Mucosa of rectum (tissue), 2 donors: ENCODE results near the gene ZBTB16.

Experiments
- H3K27ac ChIP-seq, 2 donors: one replicate each; pipeline ENCODE4 v1.7.0; 2013; ENCODE audit warnings: inconsistent platforms in 2 of 2, low read depth in 2 of 2, low read length in 2 of 2
- H3K27me3 ChIP-seq, 2 donors: one replicate each; pipeline ENCODE4 v1.7.0; 2013; ENCODE audit warnings: low read length in 2 of 2; ENCODE audit not compliant: control insufficient read depth in 2 of 2, insufficient read depth in 2 of 2
- H3K36me3 ChIP-seq, 2 donors: one replicate each; pipeline ENCODE4 v1.7.0; 2013; ENCODE audit warnings: low read length in 2 of 2; ENCODE audit not compliant: control insufficient read depth in 2 of 2, insufficient read depth in 2 of 2
- H3K4me1 ChIP-seq, 2 donors: one replicate each; pipeline ENCODE4 v1.7.0; 2013; ENCODE audit warnings: low read length in 2 of 2, mild to moderate bottlenecking in 1 of 2; ENCODE audit not compliant: control insufficient read depth in 2 of 2, insufficient read depth in 2 of 2
- H3K4me3 ChIP-seq, 2 donors: one replicate each; pipeline ENCODE4 v1.7.0; 2013; ENCODE audit warnings: low read length in 2 of 2
- H3K9ac ChIP-seq, 2 donors: one replicate each; pipeline ENCODE4 v1.7.0; 2013; ENCODE audit warnings: low read length in 2 of 2, low read depth in 1 of 2, mild to moderate bottlenecking in 1 of 2
- H3K9me3 ChIP-seq, 2 donors: one replicate each; pipeline ENCODE4 v1.7.0; 2013; ENCODE audit warnings: low read length in 2 of 2; ENCODE audit not compliant: control insufficient read depth in 2 of 2
- donor health status: healthy.
- donor health status: Normal muscosa, but diverticular disease.

The ZBTB16 gene

GRCh38 chr11:114269498-114269897 lies 210.0 kb downstream of the ZBTB16 start:
- H3K9ac ChIP-seq = no peak overlapping the region
- no peaks in the 10 kb centered on the region for H3K9me3 ChIP-seq
- no peaks in the 10 kb centered on the region for H3K36me3 ChIP-seq
- no peak overlapping the region for H3K4me3 ChIP-seq
- peaks cover 0 to 1% of the 10 kb centered on the region in 2 donors for H3K27me3 ChIP-seq
- H3K4me1 ChIP-seq = no peaks in the 10 kb centered on the region
- H3K27ac ChIP-seq = no peak overlapping the region

- Histone ChIP-seq H3K27me3 (peaks cover 0 to 1% of the 10 kb centered on the region in 2 donors), H3K4me1 (no peaks in the 10 kb centered on the region), H3K27ac (no peak overlapping the region), H3K4me3 (no peak overlapping the region), H3K9me3 (no peaks in the 10 kb centered on the region), H3K9ac (no peak overlapping the region), H3K36me3 (no peaks in the 10 kb centered on the region)
These were observed 211.2 kb downstream of the ZBTB16 start for GRCh38 chr11:114270531-114271270.

- Histone ChIP-seq H3K4me3 (no peak overlapping the region), H3K9me3 (no peaks in the 10 kb centered on the region), H3K4me1 (no peaks in the 10 kb centered on the region), H3K27ac (no peak overlapping the region), H3K36me3 (no peaks in the 10 kb centered on the region), H3K27me3 (peaks cover 0 to 1% of the 10 kb centered on the region in 2 donors), H3K9ac (no peak overlapping the region)
These were observed 211.8 kb downstream of the ZBTB16 start for GRCh38 chr11:114271316-114271715.

GRCh38 chr11:114272311-114272710 lies 212.8 kb downstream of the ZBTB16 start:
- no peak overlapping the region for H3K9ac ChIP-seq
- no peaks in the 10 kb centered on the region for H3K36me3 ChIP-seq
- no peak overlapping the region for H3K27ac ChIP-seq
- no peak overlapping the region for H3K4me3 ChIP-seq
- peaks cover 0 to 1% of the 10 kb centered on the region in 2 donors for H3K27me3 ChIP-seq
- H3K9me3 ChIP-seq = no peaks in the 10 kb centered on the region
- no peaks in the 10 kb centered on the region for H3K4me1 ChIP-seq

GRCh38 chr11:114273071-114273470 lies 213.6 kb downstream of the ZBTB16 start:
- Histone ChIP-seq H3K27me3 (peaks cover 0 to 1% of the 10 kb centered on the region in 2 donors), H3K4me1 (no peaks in the 10 kb centered on the region), H3K9me3 (no peaks in the 10 kb centered on the region), H3K9ac (no peak overlapping the region), H3K27ac (no peak overlapping the region), H3K36me3 (no peaks in the 10 kb centered on the region), H3K4me3 (no peak overlapping the region)

GRCh38 chr11:114273890-114274635 lies 214.6 kb downstream of the ZBTB16 start:
- Histone ChIP-seq H3K9ac (no peak overlapping the region), H3K27ac (no peak overlapping the region), H3K4me3 (no peak overlapping the region), H3K36me3 (no peaks in the 10 kb centered on the region), H3K9me3 (no peaks in the 10 kb centered on the region), H3K27me3 (peaks cover 0 to 1% of the 10 kb centered on the region in 2 donors), H3K4me1 (no peaks in the 10 kb centered on the region)

GRCh38 chr11:114274637-114275036 lies 215.1 kb downstream of the ZBTB16 start:
- Histone ChIP-seq H3K27me3 (no peaks in the 10 kb centered on the region), H3K27ac (no peak overlapping the region), H3K36me3 (no peaks in the 10 kb centered on the region), H3K9me3 (no peaks in the 10 kb centered on the region), H3K4me1 (no peaks in the 10 kb centered on the region), H3K9ac (no peak overlapping the region), H3K4me3 (no peak overlapping the region)

- Histone ChIP-seq H3K4me1 (no peaks in the 10 kb centered on the region), H3K36me3 (no peaks in the 10 kb centered on the region), H3K9ac (no peak overlapping the region), H3K27me3 (no peaks in the 10 kb centered on the region), H3K9me3 (no peaks in the 10 kb centered on the region), H3K4me3 (no peak overlapping the region), H3K27ac (no peak overlapping the region)
These were observed 215.8 kb downstream of the ZBTB16 start for GRCh38 chr11:114275280-114275679.

GRCh38 chr11:114276077-114276476 lies 216.6 kb downstream of the ZBTB16 start:
- H3K4me3 ChIP-seq = no peak overlapping the region
- H3K9me3 ChIP-seq = no peaks in the 10 kb centered on the region
- no peaks in the 10 kb centered on the region for H3K27me3 ChIP-seq
- no peak overlapping the region for H3K9ac ChIP-seq
- H3K27ac ChIP-seq = no peak overlapping the region
- H3K4me1 ChIP-seq = peaks cover 0 to 4% of the 10 kb centered on the region in 2 donors
- H3K36me3 ChIP-seq = no peaks in the 10 kb centered on the region

GRCh38 chr11:114277637-114278341 lies 218.3 kb downstream of the ZBTB16 start:
- Histone ChIP-seq H3K9ac (no peak overlapping the region), H3K27ac (no peak overlapping the region), H3K36me3 (no peaks in the 10 kb centered on the region), H3K4me1 (peaks cover 0 to 6% of the 10 kb centered on the region in 2 donors), H3K9me3 (no peaks in the 10 kb centered on the region), H3K27me3 (no peaks in the 10 kb centered on the region), H3K4me3 (no peak overlapping the region)
